Right lobe of liver (tissue), 4 donors: ENCODE data around the gene MT1HL1.

ENCODE experiments used
- POLR2A ChIP-seq: fragments of 450-650 bp; IDR thresholded peaks from one replicate; pipeline ENCODE4 v1.6.1; 2017; ENCODE audit warnings: antibody characterized with exemption, mild to moderate bottlenecking
- TF ChIP-seq, protein P1 (sequence below), 4 donors: fragments of 200-600 bp in 3 of 4; fragments of 450-650 bp in 1 of 4; IDR thresholded peaks; one replicate each; pipeline versions ENCODE4 v1.5.1 to v1.8.0; 2016 to 2022; ENCODE audit warnings: antibody characterized with exemption in 4 of 4, mild to moderate bottlenecking in 2 of 4
- donor health status: DM: no; HTN: no; CAD: no.
- donor health status: DM: no; HTN: no; CAD: no.
- donor health status: DM: no; HTN: yes; CAD: no.

DNA sequence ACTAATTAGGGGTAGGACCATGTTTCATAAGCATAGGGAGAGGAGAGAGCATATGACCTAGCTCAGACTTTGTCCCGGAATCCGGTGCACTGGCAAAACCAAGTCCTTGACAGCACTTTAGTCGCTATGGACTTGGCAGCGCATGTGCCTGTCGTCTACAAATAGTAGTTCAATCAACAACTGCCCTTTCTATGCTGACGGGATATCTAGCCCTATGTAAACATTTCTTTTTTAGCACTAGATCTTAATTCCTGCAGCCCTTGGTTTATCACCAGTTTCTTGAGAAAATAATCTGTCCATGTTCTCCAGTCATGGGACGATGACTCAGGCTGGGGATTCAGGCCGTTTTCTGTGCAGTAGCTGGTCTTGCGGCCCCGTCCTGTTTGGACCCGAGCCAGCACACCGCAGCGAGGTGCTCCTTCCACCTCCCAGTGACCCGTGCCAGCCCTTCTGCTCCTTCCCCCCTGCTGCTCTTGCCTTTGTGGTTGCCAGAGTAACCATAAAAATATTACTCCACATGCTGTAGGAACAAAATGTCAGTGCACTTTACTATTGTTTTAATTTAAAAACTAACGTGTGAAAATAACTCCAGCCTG is 8.6 kb upstream of the MT1HL1 start:
- TF ChIP-seq, protein P1, sequence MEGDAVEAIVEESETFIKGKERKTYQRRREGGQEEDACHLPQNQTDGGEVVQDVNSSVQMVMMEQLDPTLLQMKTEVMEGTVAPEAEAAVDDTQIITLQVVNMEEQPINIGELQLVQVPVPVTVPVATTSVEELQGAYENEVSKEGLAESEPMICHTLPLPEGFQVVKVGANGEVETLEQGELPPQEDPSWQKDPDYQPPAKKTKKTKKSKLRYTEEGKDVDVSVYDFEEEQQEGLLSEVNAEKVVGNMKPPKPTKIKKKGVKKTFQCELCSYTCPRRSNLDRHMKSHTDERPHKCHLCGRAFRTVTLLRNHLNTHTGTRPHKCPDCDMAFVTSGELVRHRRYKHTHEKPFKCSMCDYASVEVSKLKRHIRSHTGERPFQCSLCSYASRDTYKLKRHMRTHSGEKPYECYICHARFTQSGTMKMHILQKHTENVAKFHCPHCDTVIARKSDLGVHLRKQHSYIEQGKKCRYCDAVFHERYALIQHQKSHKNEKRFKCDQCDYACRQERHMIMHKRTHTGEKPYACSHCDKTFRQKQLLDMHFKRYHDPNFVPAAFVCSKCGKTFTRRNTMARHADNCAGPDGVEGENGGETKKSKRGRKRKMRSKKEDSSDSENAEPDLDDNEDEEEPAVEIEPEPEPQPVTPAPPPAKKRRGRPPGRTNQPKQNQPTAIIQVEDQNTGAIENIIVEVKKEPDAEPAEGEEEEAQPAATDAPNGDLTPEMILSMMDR (IDR thresholded peaks at IDR 0.05) = no peak
- no peak for TF ChIP-seq POLR2A
